Neural cell (in vitro differentiated cells): ENCODE results near the gene DACT2. TPM values are rescaled to one million over a fixed set of nuclear protein-coding genes. Genes with fewer than 3 reads are reported as not detected.

ENCODE experiments used
- H2AFZ ChIP-seq: fragments of 200-600, 300-800 bp; sonication (generic), shearing (Covaris generic); 2 replicates; pipeline ENCODE4 v1.6.0; 2014; ENCODE audit warnings: low read depth, mild to moderate bottlenecking, antibody characterized with exemption, low read length, moderate library complexity
- H3F3A ChIP-seq: fragments of 200-600 bp; shearing (Covaris generic); 2 replicates; pipeline ENCODE4 v1.6.1; 2016; ENCODE audit warnings: mild to moderate bottlenecking, moderate library complexity, mixed read lengths, antibody characterized with exemption, low read length; ENCODE audit not compliant: insufficient read depth, poor library complexity, severe bottlenecking
- H3K27ac ChIP-seq: fragments of 200-600, 300-800 bp; sonication (generic), shearing (Covaris generic); 2 replicates; pipeline ENCODE4 v1.5.1; 2014; ENCODE audit warnings: mild to moderate bottlenecking, low read length, moderate library complexity
- H3K27me3 ChIP-seq: fragments of 300-800, 200-600 bp; sonication (generic), shearing (Covaris generic); 2 replicates; pipeline ENCODE4 v1.6.0; 2014; ENCODE audit warnings: mild to moderate bottlenecking, low read depth, low read length, moderate library complexity; ENCODE audit not compliant: insufficient read depth
- H3K36me3 ChIP-seq: fragments of 300-800, 200-600 bp; sonication (generic), shearing (Covaris generic); 2 replicates; pipeline ENCODE4 v1.5.1; 2014; ENCODE audit warnings: mild to moderate bottlenecking, antibody characterized with exemption, low read length, moderate library complexity; ENCODE audit not compliant: insufficient read depth
- H3K4me2 ChIP-seq: fragments of 300-800, 200-600 bp; sonication (generic), shearing (Covaris generic); 2 replicates; pipeline ENCODE4 v1.6.0; 2014; ENCODE audit warnings: mild to moderate bottlenecking, low read length
- H3K4me3 ChIP-seq: fragments of 300-800, 200-600 bp; sonication (generic), shearing (Covaris generic); 2 replicates; pipeline ENCODE4 v1.5.1; 2014; ENCODE audit warnings: mild to moderate bottlenecking, low read length, moderate library complexity
- H3K79me2 ChIP-seq: fragments of 200-600 bp; shearing (Covaris generic); replicated peaks from 2 replicates; pipeline ENCODE4 v1.6.0; 2014; ENCODE audit warnings: mild to moderate bottlenecking, low read length, moderate library complexity; ENCODE audit not compliant: insufficient read depth
- H3K9ac ChIP-seq: fragments of 300-800, 200-600 bp; sonication (generic), shearing (Covaris generic); 2 replicates; pipeline ENCODE4 v1.6.1; 2016; ENCODE audit warnings: mild to moderate bottlenecking, low read length, mixed read lengths
- H3K9me2 ChIP-seq: fragments of 200-600 bp; shearing (Covaris generic); 2 replicates; pipeline ENCODE4 v1.6.1; 2016; ENCODE audit warnings: mild to moderate bottlenecking, low read length, mixed read lengths; ENCODE audit not compliant: insufficient read depth
- H3K9me3 ChIP-seq: fragments of 200-600, 300-800 bp; sonication (generic), shearing (Covaris generic); 2 replicates; pipeline ENCODE4 v1.6.1; 2016; ENCODE audit warnings: mild to moderate bottlenecking, mixed run types, low read length, moderate library complexity, mixed read lengths
- H4K20me1 ChIP-seq: fragments of 200-600 bp; shearing (Covaris generic); 2 replicates; pipeline ENCODE4 v1.6.1; 2016; ENCODE audit warnings: mild to moderate bottlenecking, mixed run types; ENCODE audit not compliant: insufficient read depth
- CTCF ChIP-seq: fragments of 450-650 bp; IDR thresholded peaks from 2 replicates; pipeline ENCODE4 v1.5.1; 2014; ENCODE audit warnings: antibody characterized with exemption, mild to moderate bottlenecking, moderate library complexity; ENCODE audit not compliant: poor library complexity, severe bottlenecking
- EP300 ChIP-seq: fragments of 450-650 bp; conservative IDR thresholded peaks from 2 replicates; pipeline ENCODE4 v1.6.1; 2014; ENCODE audit warnings: antibody characterized with exemption, mild to moderate bottlenecking, moderate library complexity; ENCODE audit not compliant: poor library complexity, severe bottlenecking
- EZH2 ChIP-seq: fragments of 200-600, 300-800 bp; shearing (Covaris generic), sonication (generic); IDR thresholded peaks from 2 replicates; pipeline ENCODE4 v1.6.1; 2014; ENCODE audit warnings: antibody characterized with exemption, low read length, borderline replicate concordance, mild to moderate bottlenecking; ENCODE audit not compliant: insufficient read depth, poor library complexity, severe bottlenecking
- MXI1 ChIP-seq: fragments of 450-650 bp; conservative IDR thresholded peaks from 2 replicates; pipeline ENCODE4 v1.6.1; 2014; ENCODE audit warnings: antibody characterized with exemption, mild to moderate bottlenecking; ENCODE audit not compliant: poor library complexity, severe bottlenecking
- POLR2AphosphoS5 ChIP-seq: IDR thresholded peaks from 2 replicates; pipeline ENCODE4 v1.6.1; 2012
- RAD21 ChIP-seq: fragments of 450-650 bp; conservative IDR thresholded peaks from 2 replicates; pipeline ENCODE4 v1.6.1; 2014; ENCODE audit warnings: antibody characterized with exemption, mild to moderate bottlenecking, moderate library complexity
- SMC3 ChIP-seq: fragments of 450-650 bp; conservative IDR thresholded peaks from 2 replicates; pipeline ENCODE4 v1.6.1; 2014; ENCODE audit warnings: antibody characterized with exemption, mild to moderate bottlenecking, moderate library complexity; ENCODE audit not compliant: poor library complexity
- TAF1 ChIP-seq: IDR thresholded peaks from 2 replicates; pipeline ENCODE4 v1.6.1; 2012; ENCODE audit warnings: low read depth
- polyA plus RNA-seq: library from polyadenylated mRNA; depleted of rRNA; stranded (reverse); fragments of >200 nt; gene quantifications from 2 replicates; pipeline ENCODE4 v1.2.3, GENCODE V29; 2014
- TF ChIP-seq, protein P1 (sequence below): IDR thresholded peaks from 2 replicates; pipeline ENCODE4 v1.6.1; 2012; ENCODE audit warnings: borderline replicate concordance

The DACT2 gene
- polyA plus RNA-seq, 1 donor from 2014 or later: 0.48 TPM

DNA sequence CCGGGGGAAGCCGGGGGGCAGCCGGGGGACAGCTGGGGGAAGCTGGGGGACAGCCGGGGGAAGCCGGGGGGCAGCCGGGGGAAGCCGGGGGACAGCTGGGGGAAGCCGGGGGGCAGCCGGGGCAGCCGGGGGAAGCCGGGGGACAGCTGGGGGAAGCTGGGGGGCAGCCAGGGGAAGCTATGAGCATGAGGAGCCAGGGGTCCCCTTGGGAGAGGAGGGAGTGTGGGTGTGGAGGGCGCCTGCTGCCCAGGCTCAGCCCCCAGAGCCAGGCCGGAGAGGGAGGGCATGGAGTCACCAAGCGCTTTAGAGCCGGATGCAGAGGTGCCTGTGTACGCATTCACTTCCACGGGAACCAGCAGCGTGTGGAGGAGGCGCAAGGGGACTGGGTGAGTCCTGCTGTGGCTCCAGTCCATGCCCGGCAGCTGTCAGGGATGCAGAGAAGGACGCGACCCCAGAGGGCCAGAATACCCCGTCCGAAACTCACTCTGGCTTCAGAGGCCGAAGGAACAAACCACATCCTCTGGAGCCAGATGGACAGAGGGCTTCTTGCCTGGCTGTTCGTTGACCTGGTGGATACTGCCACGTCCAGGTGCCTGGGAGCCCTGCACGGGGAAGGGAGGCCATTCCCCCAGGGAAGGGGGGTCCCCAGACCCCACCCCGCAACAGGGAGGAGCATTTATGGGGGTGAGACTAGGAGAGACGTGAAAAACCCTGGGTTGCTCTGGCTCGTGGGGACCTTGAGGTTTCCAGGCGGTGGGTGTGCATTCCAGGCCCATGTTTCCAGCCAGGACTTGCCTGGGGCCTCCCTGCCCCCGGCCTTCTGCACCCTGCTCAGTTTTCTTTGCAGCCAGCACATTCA, 26.5 kb upstream of the DACT2 start:
- no peaks in the 10 kb centered on the region for H3K27me3 ChIP-seq
- H3K79me2 ChIP-seq: no peaks in the 10 kb centered on the region
- H4K20me1 ChIP-seq: no peaks in the 10 kb centered on the region
- H3K36me3 ChIP-seq: no peaks in the 10 kb centered on the region
- H3F3A ChIP-seq: no peaks in the 10 kb centered on the region
- H2AFZ ChIP-seq: no peak overlapping the region
- H3K4me3 ChIP-seq: no peak overlapping the region
- H3K27ac ChIP-seq: no peak overlapping the region
- TF ChIP-seq TAF1 (no peak), MXI1 (no peak), POLR2AphosphoS5 (no peak), EZH2 (no peak), RAD21 (no peak), CTCF (no peak), EP300 (no peak), SMC3 (no peak)
- TF ChIP-seq, protein P1, sequence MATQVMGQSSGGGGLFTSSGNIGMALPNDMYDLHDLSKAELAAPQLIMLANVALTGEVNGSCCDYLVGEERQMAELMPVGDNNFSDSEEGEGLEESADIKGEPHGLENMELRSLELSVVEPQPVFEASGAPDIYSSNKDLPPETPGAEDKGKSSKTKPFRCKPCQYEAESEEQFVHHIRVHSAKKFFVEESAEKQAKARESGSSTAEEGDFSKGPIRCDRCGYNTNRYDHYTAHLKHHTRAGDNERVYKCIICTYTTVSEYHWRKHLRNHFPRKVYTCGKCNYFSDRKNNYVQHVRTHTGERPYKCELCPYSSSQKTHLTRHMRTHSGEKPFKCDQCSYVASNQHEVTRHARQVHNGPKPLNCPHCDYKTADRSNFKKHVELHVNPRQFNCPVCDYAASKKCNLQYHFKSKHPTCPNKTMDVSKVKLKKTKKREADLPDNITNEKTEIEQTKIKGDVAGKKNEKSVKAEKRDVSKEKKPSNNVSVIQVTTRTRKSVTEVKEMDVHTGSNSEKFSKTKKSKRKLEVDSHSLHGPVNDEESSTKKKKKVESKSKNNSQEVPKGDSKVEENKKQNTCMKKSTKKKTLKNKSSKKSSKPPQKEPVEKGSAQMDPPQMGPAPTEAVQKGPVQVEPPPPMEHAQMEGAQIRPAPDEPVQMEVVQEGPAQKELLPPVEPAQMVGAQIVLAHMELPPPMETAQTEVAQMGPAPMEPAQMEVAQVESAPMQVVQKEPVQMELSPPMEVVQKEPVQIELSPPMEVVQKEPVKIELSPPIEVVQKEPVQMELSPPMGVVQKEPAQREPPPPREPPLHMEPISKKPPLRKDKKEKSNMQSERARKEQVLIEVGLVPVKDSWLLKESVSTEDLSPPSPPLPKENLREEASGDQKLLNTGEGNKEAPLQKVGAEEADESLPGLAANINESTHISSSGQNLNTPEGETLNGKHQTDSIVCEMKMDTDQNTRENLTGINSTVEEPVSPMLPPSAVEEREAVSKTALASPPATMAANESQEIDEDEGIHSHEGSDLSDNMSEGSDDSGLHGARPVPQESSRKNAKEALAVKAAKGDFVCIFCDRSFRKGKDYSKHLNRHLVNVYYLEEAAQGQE: no peak
- H3K9ac ChIP-seq: no peak overlapping the region
- H3K9me3 ChIP-seq: no peaks in the 10 kb centered on the region
- no peak overlapping the region for H3K4me2 ChIP-seq
- no peaks in the 10 kb centered on the region for H3K9me2 ChIP-seq

DNA sequence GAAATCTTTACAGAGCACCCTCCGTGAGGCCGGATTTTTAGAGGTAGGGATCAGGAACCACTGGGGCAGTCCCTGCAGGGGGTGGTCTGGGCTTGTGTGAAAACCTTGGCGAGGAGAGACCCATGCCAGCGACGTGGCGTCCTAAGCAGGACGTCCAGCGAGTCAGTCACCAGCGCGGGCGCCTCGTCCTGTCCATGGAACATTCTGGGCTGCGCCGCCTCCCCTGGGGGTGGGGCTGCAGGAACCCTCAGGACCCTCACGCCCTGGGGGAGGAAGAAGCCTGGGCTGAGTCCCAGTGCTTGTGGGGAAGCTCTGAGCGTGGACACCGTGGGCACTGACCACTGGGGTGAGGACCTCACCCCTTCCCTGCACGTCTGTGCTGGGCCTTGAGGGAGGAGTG, 25.7 kb upstream of the DACT2 start:
- H3K27me3 ChIP-seq: no peaks in the 10 kb centered on the region
- H3K79me2 ChIP-seq: no peaks in the 10 kb centered on the region
- H3K36me3 ChIP-seq: no peaks in the 10 kb centered on the region
- H3K4me3 ChIP-seq: no peak overlapping the region
- H3K9me2 ChIP-seq: no peaks in the 10 kb centered on the region
- no peak for TF ChIP-seq RAD21
- TF ChIP-seq CTCF: no peak
- TF ChIP-seq, protein P1: no peak
- TF ChIP-seq SMC3: no peak
- TF ChIP-seq EZH2: no peak
- no peak for TF ChIP-seq POLR2AphosphoS5
- no peak for TF ChIP-seq MXI1
- TF ChIP-seq TAF1: no peak
- TF ChIP-seq EP300: no peak
- H3F3A ChIP-seq: no peaks in the 10 kb centered on the region
- no peaks in the 10 kb centered on the region for H3K9me3 ChIP-seq
- H2AFZ ChIP-seq: no peak overlapping the region
- H3K4me2 ChIP-seq: no peak overlapping the region
- no peak overlapping the region for H3K27ac ChIP-seq
- H3K9ac ChIP-seq: no peak overlapping the region
- no peaks in the 10 kb centered on the region for H4K20me1 ChIP-seq
